ENCODE results near the gene GGA1. TPM values are rescaled to one million over a fixed set of nuclear protein-coding genes. Genes with fewer than 3 reads are reported as not detected.

Gene GGA1
- total RNA-seq, 6 donors from 2014 or later = 52.4 to 226 (median 68.3) TPM

- WGBS, 2 donors = 10 to 12% methylated on average over 16 to 32 of the region's 34 CpGs
- no peaks in the 10 kb centered on the region for H3K9me3 ChIP-seq
- peak within 1 kb of the TSS; percentile 87 to 97 (median 94) for H3K27ac ChIP-seq
- peak; percentile 94 to 97 for DNase-seq
- H3K36me3 ChIP-seq = peaks cover 0 to 24% (median 13%) of the 10 kb centered on the region in 4 donors
- TF ChIP-seq POLR2AphosphoS5 (IDR thresholded peaks at IDR 0.05) (peak; percentile 69 to 72), CTCF (IDR thresholded peaks at IDR 0.05) (peak in 2 of 6 experiments; percentile 25 to 37), EP300 (IDR thresholded peaks at IDR 0.05) (peak in 1 of 4 donors; percentile 57), POLR2A (IDR thresholded peaks at IDR 0.05) (peak in 3 of 4 donors; percentile 30 to 52 (median 45))
- H3K4me3 ChIP-seq = peak within 1 kb of the TSS; percentile 50 to 66 (median 57)
- no peaks in the 10 kb centered on the region for H3K27me3 ChIP-seq
- ATAC-seq (ENCODE audit: low FRiP score in 2 of 2) = peak; percentile 86 to 91
- peaks cover 38 to 54% (median 45%) of the 10 kb centered on the region in 4 donors for H3K4me1 ChIP-seq
These were observed 66.6 kb downstream of the GGA1 start, which contains the start of gene LGALS1 for GRCh38 chr22:37674951-37675929. TSS of gene LGALS1 (plus strand) at chr22:37675636. CDS start at chr22:37675703, 67 bp downstream.

GRCh38 chr22:37675930-37676735 lies 67.5 kb downstream of the GGA1 start:
- 14 to 19% methylated on average over 11 to 17 of the region's 17 CpGs for WGBS, 2 donors
- TF ChIP-seq CTCF (IDR thresholded peaks at IDR 0.05) (no peak), EP300 (IDR thresholded peaks at IDR 0.05) (no peak), POLR2AphosphoS5 (IDR thresholded peaks at IDR 0.05) (no peak), POLR2A (IDR thresholded peaks at IDR 0.05) (no peak)
- Histone ChIP-seq H3K36me3 (peaks cover 0 to 24% (median 13%) of the 10 kb centered on the region in 4 donors), H3K4me3 (peak overlapping the region; percentile 50 to 66 (median 57)), H3K9me3 (no peaks in the 10 kb centered on the region), H3K27me3 (no peaks in the 10 kb centered on the region), H3K27ac (peak overlapping the region; percentile 87 to 97 (median 94)), H3K4me1 (peaks cover 39 to 54% (median 47%) of the 10 kb centered on the region in 4 donors)
- peak in 1 of 2 donors; percentile 45 for DNase-seq
- peak in 1 of 2 donors; percentile 0 for ATAC-seq (ENCODE audit: low FRiP score in 2 of 2)

GRCh38 chr22:37676736-37677492 lies 68.3 kb downstream of the GGA1 start:
- peaks cover 46 to 59% (median 54%) of the 10 kb centered on the region in 4 donors for H3K4me1 ChIP-seq
- peak; percentile 75 to 82 for ATAC-seq (ENCODE audit: low FRiP score in 2 of 2)
- TF ChIP-seq CTCF (IDR thresholded peaks at IDR 0.05) = no peak
- TF ChIP-seq EP300 (IDR thresholded peaks at IDR 0.05) = no peak
- TF ChIP-seq POLR2AphosphoS5 (IDR thresholded peaks at IDR 0.05) = peak; percentile 63 to 72
- TF ChIP-seq POLR2A (IDR thresholded peaks at IDR 0.05) = peak in 2 of 4 donors; percentile 45 to 50
- H3K36me3 ChIP-seq = peaks cover 0 to 24% (median 13%) of the 10 kb centered on the region in 4 donors
- peak; percentile 93 to 94 for DNase-seq
- peak overlapping the region; percentile 50 to 66 (median 57) for H3K4me3 ChIP-seq
- no peaks in the 10 kb centered on the region for H3K27me3 ChIP-seq
- 0 to 4% methylated on average over 8 to 30 of the region's 42 CpGs for WGBS, 2 donors
- no peaks in the 10 kb centered on the region for H3K9me3 ChIP-seq
- peak overlapping the region; percentile 87 to 97 (median 94) for H3K27ac ChIP-seq

GRCh38 chr22:37677493-37677974 lies 68.9 kb downstream of the GGA1 start:
- Histone ChIP-seq H3K27me3 (no peaks in the 10 kb centered on the region), H3K4me1 (peaks cover 46 to 61% (median 54%) of the 10 kb centered on the region in 4 donors), H3K9me3 (no peaks in the 10 kb centered on the region), H3K4me3 (peak overlapping the region in 3 of 4 donors; percentile 50 to 66 (median 61)), H3K27ac (peak overlapping the region; percentile 87 to 97 (median 94)), H3K36me3 (peaks cover 0 to 24% (median 13%) of the 10 kb centered on the region in 4 donors)
- no peak for ATAC-seq (ENCODE audit: low FRiP score in 2 of 2)
- DNase-seq = no peak
- TF ChIP-seq POLR2A (IDR thresholded peaks at IDR 0.05) (no peak), CTCF (IDR thresholded peaks at IDR 0.05) (no peak), EP300 (IDR thresholded peaks at IDR 0.05) (no peak), POLR2AphosphoS5 (IDR thresholded peaks at IDR 0.05) (no peak)
- WGBS, 2 donors = 54 to 62% methylated on average over 15 of the region's 15 CpGs

Measured in upper lobe of left lung (tissue), 6 donors.